Measurements from ENCODE around the gene MYBPC2. TPM values are rescaled to one million over a fixed set of nuclear protein-coding genes. Genes with fewer than 3 reads are reported as not detected.

Gene MYBPC2
- total and polyA plus RNA-seq, 2 of the 4 experiments (the other 2 are of a cell fraction) = not detected

DNA sequence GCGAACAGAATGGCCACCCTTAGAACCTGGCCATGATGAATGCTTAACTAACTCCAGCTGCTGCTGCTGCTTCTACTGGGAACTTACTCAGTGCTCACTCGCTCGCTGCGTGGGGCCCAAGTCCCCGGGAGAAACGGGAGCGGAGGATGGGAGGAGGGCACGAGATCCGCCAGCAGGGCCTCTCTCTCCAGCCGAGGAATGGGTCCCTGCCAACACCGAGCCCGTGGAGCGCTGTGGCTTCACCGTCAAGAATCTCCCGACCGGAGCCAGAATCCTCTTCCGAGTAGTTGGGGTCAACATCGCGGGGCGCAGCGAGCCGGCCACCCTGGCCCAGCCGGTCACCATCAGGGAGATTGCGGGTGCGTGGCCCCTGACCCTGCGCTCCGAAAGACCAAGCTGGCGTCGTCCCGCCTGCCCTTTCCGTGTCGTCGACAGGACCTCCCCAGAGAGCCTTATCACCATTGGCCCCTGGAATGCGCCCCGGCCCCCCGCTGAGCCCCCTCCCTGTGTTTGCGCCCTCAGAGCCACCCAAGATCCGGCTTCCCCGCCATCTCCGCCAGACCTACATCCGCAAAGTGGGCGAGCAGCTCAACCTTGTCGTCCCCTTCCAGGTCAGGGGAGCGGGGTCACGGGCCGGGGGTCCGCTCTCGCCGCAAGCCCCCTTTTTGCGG is 25.8 kb downstream of the MYBPC2 start:
- no peaks in the 10 kb centered on the region for H3K36me3 ChIP-seq (ENCODE audit: control insufficient read depth, insufficient read depth, low read length)
- TF ChIP-seq, protein P1, sequence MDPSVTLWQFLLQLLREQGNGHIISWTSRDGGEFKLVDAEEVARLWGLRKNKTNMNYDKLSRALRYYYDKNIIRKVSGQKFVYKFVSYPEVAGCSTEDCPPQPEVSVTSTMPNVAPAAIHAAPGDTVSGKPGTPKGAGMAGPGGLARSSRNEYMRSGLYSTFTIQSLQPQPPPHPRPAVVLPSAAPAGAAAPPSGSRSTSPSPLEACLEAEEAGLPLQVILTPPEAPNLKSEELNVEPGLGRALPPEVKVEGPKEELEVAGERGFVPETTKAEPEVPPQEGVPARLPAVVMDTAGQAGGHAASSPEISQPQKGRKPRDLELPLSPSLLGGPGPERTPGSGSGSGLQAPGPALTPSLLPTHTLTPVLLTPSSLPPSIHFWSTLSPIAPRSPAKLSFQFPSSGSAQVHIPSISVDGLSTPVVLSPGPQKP (IDR thresholded peaks at IDR 0.05; ENCODE audit: borderline replicate concordance, low read depth, low read length) = no peak
- no peak for TF ChIP-seq RFX5 (IDR thresholded peaks at IDR 0.05; ENCODE audit: low read depth, low read length)
- TF ChIP-seq MXI1 (IDR thresholded peaks at IDR 0.05; ENCODE audit: borderline replicate concordance, low read depth, low read length) = no peak
- TF ChIP-seq MAFK (IDR thresholded peaks at IDR 0.05; ENCODE audit: low read depth, low read length) = no peak
- no peak for TF ChIP-seq NFE2L2 (IDR thresholded peaks at IDR 0.05; ENCODE audit: low read depth, low read length)
- no peak for TF ChIP-seq CEBPB (IDR thresholded peaks at IDR 0.05; ENCODE audit: low read depth, low read length)
- no peak for TF ChIP-seq SMC3 (IDR thresholded peaks at IDR 0.05; ENCODE audit: low read depth, low read length)
- no peak for TF ChIP-seq POLR2A (IDR thresholded peaks at IDR 0.05; ENCODE audit: low read depth, low read length)
- no peak for TF ChIP-seq FOS (IDR thresholded peaks at IDR 0.05; ENCODE audit: low read depth, low read length)
- TF ChIP-seq MAZ (IDR thresholded peaks at IDR 0.05; ENCODE audit: borderline replicate concordance, low read depth, low read length) = no peak
- TF ChIP-seq RAD21 (IDR thresholded peaks at IDR 0.05; ENCODE audit: low read length) = no peak
- TF ChIP-seq, protein P2, sequence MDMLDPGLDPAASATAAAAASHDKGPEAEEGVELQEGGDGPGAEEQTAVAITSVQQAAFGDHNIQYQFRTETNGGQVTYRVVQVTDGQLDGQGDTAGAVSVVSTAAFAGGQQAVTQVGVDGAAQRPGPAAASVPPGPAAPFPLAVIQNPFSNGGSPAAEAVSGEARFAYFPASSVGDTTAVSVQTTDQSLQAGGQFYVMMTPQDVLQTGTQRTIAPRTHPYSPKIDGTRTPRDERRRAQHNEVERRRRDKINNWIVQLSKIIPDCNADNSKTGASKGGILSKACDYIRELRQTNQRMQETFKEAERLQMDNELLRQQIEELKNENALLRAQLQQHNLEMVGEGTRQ (IDR thresholded peaks at IDR 0.05; ENCODE audit: low read depth, low read length) = no peak
- TF ChIP-seq, protein P3, sequence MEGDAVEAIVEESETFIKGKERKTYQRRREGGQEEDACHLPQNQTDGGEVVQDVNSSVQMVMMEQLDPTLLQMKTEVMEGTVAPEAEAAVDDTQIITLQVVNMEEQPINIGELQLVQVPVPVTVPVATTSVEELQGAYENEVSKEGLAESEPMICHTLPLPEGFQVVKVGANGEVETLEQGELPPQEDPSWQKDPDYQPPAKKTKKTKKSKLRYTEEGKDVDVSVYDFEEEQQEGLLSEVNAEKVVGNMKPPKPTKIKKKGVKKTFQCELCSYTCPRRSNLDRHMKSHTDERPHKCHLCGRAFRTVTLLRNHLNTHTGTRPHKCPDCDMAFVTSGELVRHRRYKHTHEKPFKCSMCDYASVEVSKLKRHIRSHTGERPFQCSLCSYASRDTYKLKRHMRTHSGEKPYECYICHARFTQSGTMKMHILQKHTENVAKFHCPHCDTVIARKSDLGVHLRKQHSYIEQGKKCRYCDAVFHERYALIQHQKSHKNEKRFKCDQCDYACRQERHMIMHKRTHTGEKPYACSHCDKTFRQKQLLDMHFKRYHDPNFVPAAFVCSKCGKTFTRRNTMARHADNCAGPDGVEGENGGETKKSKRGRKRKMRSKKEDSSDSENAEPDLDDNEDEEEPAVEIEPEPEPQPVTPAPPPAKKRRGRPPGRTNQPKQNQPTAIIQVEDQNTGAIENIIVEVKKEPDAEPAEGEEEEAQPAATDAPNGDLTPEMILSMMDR (conservative IDR thresholded peaks at IDR 0.05; ENCODE audit: low read depth, low read length) = no peak
- no TSS peak for BruUV-seq (replicated peaks)
- no peak overlapping the region for H3K23ac ChIP-seq (ENCODE audit: low read depth, low read length)
- H4K8ac ChIP-seq (ENCODE audit: low read depth in 2 of 2, low read length in 2 of 2) = no peak overlapping the region
- ChIA-PET CTCF (no interaction called here), POLR2A (ENCODE audit: unreplicated experiment) (no interaction called here)
- H3K4me1 ChIP-seq (ENCODE audit: control insufficient read depth, insufficient read depth, low read length) = no peaks in the 10 kb centered on the region
- H3K56ac ChIP-seq (ENCODE audit: extremely low read depth, insufficient read depth, low read length) = no peak overlapping the region
- H4K91ac ChIP-seq (ENCODE audit: insufficient read depth, low read depth, low read length) = no peak overlapping the region
- H2AK5ac ChIP-seq (ENCODE audit: low read depth, low read length) = no peak overlapping the region
- no peak overlapping the region for H2BK15ac ChIP-seq (ENCODE audit: low read depth, low read length)
- no peak overlapping the region for H3K14ac ChIP-seq (replicated peaks; ENCODE audit: low read depth, low read length)
- no peaks in the 10 kb centered on the region for H3K9me3 ChIP-seq (ENCODE audit: control insufficient read depth, insufficient read depth, low read length)
- H3K18ac ChIP-seq (ENCODE audit: low read depth, low read length) = no peak overlapping the region
- dilution Hi-C loops (cut with HindIII; ENCODE audit: low sequenced_read_pairs, unreplicated experiment) (no loop called here), intact Hi-C loops (cut with micrococcal nuclease) (no loop called here), in situ Hi-C loops (cut with MboI; ENCODE audit: low sequenced_read_pairs) (no loop called here)
- no peaks in the 10 kb centered on the region for H4K20me1 ChIP-seq (ENCODE audit: insufficient read depth, low read length)
- H3K79me1 ChIP-seq (ENCODE audit: low read depth in 1 of 2, low read length in 2 of 2) = no peaks in the 10 kb centered on the region
- H3K9ac ChIP-seq (ENCODE audit: low read depth, low read length) = no peak overlapping the region
- H2BK120ac ChIP-seq (ENCODE audit: low read depth, low read length) = no peak overlapping the region
- no peak overlapping the region for H2AK9ac ChIP-seq (replicated peaks; ENCODE audit: low read depth, low read length, poor library complexity)
- no peak overlapping the region for H3K4ac ChIP-seq (ENCODE audit: low read depth, low read length)
- peak overlapping the region; percentile 14; the same call in 1 of the 2 replicates for H3K4me2 ChIP-seq (ENCODE audit: low read depth, low read length)
- peak overlapping the region; percentile 53 for H2AFZ ChIP-seq (replicated peaks; ENCODE audit: low read length, poor library complexity)
- H3K27ac ChIP-seq (ENCODE audit: insufficient read depth, low read length) = no peak overlapping the region
- H4K5ac ChIP-seq (ENCODE audit: low read depth, low read length) = no peak overlapping the region
- DNase-seq (peak; percentile 6), ATAC-seq (ENCODE audit: low read depth) (peak; percentile 38; the same call in 1 of the 2 replicates)
- H3K4me3 ChIP-seq (ENCODE audit: insufficient read depth, low read depth, low read length) = 0 out of 2 replicates have a peak overlapping the region, but pooled peaks have one; percentile 4
- H3K9me1 ChIP-seq (ENCODE audit: insufficient read depth, low read length) = no peaks in the 10 kb centered on the region
- no peak overlapping the region for H2BK20ac ChIP-seq (ENCODE audit: low read depth, low read length)
- 29% methylated on average over 27 of the region's 50 CpGs; no CpG with 5 or more reads in 1 of the 2 experiments for WGBS, 2 experiments (ENCODE audit: extremely low coverage in 2 of 2, insufficient read length in 1 of 2)
- peaks cover 12% of the 10 kb centered on the region; the same call in 1 of the 2 replicates for H3K27me3 ChIP-seq (ENCODE audit: control insufficient read depth, insufficient read depth, low read length)
- no peak overlapping the region for H2BK5ac ChIP-seq (ENCODE audit: low read depth, low read length, poor library complexity, severe bottlenecking)
